Body of pancreas (tissue), 4 donors: ENCODE results near the gene IGF2BP2.

Experiments
- CTCF ChIP-seq, 7 experiments: fragments of 450-650 bp in 4 of 7; fragments of 200-600 bp in 3 of 7; sonication (generic) in 3 of 7; IDR thresholded peaks; one replicate each; pipeline ENCODE4 v1.5.1; 2016 to 2019; ENCODE audit warnings: antibody characterized with exemption in 7 of 7
- POLR2A ChIP-seq, 3 donors: fragments of 450-650 bp; IDR thresholded peaks; one replicate each; pipeline ENCODE4 v1.6.1; 2016; ENCODE audit warnings: antibody characterized with exemption in 3 of 3, mild to moderate bottlenecking in 2 of 3

GRCh38 chr3:185750702-185751101 is 74.1 kb downstream of the IGF2BP2 start:
- TF ChIP-seq CTCF (IDR thresholded peaks at IDR 0.05), result no peak
- TF ChIP-seq POLR2A (IDR thresholded peaks at IDR 0.05), result no peak
